Measurements from ENCODE around the gene FKTN.
A peak's percentile ranks its signal among the peaks of the same experiment; 100 is the strongest.
"Not testable (repeated sequence)": the region's sequence is repeated elsewhere in the genome, so short reads cannot be mapped to it uniquely, and the experiment has no call there.

The FKTN gene

DNA sequence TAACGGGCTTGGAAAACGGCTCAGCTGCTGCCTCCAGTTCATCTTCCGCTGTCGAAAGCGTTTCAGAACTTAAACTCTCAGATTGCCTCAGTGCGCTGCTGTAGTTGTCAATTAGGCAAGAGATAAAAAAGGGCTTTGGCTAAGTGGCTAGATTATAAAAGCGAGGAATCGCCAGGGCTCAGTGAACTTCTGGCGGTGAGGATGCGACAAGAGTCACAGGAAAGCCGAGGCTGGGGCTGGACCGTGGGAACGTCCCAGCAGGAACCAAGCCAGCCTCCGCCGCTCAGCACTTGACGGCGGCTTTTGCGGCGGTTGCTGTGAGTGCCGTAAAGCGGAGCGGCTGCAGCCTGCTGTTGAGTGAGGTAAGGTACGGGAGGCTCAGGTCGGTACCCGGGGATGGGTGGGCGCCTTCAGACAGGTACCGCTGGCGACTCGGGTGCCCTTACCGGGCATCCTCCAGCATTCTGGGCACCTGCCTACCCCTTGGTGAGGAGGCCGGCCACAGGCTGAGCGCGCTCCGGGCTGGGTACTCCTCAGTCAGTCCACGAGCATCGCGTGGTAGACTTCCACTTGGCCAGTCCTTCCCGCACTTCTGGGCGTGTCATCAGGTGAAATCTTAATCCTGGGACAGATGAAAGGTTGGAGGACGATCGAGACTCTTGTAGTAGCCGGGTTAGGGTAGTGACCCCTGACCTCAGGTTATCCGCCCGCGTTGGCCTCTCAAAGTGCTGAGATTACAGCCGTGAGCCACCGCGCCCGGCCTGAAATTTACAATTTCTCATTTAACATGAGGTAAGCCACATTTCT, at the start of gene FKTN:
FKTN (plus strand) TSS at position 328 of the 807 bp plus-strand sequence. CDS start 16,902 bp downstream, outside the sequence.
- peak; percentile 79 for DNase-seq (ENCODE audit: low spot score)

DNA sequence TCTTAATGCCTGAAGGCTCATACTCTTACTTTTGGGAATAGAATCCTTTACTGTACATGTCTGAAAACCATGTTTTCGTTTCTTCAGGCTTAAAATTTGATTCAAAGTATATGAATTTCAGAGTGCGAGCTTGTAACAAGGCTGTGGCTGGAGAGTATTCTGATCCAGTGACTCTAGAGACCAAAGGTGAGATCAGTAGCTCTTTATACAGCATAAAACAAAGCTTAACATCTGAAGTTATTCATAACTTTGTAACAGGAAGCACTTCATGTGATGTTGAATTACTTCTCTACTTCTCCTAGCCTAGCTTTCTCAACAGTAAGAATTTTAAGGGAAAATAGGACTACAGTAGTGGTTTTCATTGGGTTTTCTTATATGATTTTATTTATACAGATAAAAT, 49.4 kb upstream of the FKTN start:
- no peak for DNase-seq (ENCODE audit: low spot score)

DNA sequence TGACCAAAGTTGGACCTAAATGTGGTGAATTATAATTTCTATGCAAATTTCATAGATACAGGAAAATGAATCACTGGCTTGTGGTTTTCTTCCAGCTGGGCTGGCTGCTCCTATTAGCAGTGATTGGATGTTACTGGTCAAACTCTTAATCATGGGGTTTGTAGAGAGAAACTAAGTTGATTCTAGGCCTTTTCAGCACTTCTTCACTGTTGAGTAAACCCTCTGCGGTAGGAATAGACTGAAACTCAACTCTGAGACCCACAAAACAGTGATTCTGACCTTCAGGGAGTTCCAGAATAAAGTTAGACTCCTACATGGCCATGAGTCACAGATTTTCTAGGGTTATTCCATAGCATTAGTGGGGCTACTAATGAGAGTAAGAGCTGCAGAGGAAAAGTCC, 47.9 kb upstream of the FKTN start:
- DNase-seq (ENCODE audit: low spot score), result no peak

DNA sequence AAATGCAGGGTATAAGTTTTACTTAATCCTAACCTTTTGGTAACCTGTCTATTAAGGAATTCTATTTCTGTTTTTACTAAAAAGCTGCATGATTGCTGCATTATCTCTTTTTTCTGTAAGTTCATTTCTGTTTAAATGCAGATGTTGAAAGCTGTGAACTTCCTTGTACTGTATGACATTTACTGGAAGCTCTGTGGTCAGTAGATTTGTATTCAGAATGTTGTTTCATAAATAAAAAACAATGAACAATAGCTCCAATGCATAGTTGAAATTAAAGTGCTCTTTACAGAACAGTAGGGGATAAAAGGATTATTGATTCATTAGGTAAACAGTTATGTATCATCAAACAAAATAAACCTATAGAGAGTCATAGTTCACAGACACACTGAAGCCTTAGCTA, 46.5 kb upstream of the FKTN start:
- DNase-seq (ENCODE audit: low spot score), result no peak

DNA sequence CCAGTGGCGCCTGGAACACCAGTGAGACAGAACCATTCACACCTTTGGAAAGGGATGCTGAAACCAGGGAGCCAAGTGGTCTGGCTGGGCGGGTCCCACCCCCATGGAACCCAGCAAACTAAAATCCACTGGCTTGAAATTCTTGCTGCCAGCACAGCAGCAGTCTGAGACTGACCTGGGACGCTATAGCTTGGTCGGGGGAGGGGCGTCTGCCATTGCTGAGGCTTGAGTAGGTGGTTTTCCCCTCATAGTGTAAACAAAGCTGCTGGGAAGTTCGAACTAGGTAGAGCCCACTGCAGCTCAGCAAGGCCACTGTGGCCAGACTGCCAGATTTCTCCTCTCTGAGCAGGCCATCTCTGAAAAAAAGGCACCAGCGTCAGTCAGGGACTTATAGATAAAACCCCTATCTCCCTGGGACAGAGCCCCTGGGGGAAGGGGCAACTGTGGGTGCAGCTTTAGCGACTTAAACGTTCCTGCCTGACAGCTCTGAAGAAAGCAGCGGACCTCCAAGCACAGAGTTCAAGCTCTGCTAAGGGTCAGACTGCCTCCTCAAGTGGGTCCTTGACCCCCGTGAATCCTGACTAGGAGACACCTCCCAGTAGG, 42.0 kb upstream of the FKTN start:
- no peak for DNase-seq (ENCODE audit: low spot score)

DNA sequence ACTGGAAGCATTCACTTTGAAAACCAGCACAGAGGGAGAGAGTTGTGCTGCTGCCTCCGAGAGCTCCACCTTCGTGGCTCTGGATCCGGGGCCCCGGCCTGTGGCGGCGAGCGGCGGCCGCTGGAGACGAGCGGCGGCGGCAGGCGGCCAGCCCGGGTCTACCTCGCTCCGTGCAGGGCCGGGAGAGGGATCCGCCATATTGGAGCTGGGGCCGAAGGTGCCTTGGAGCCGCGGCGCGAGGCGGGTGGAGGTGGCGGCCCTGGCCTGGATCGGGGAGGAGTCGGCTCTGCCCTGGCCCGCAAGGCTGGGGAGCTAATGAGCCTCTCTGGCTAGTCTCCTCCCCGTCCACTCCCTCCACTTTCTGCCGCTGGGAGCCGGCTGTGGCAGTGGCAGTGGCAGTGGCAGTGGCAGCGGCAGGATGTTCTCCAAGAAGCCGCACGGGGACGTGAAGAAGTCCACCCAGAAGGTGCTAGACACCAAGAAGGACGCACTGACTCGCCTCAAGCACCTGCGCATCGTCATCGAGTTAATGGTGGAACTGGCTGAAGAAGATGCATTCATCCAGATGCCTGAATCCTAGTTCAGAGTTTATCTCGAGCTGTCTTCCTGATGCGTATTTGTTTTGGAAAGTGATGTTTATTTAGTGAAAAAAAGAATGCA, 38.1 kb upstream of the FKTN start:
- DNase-seq (ENCODE audit: low spot score), result not testable (repeated sequence)

DNA sequence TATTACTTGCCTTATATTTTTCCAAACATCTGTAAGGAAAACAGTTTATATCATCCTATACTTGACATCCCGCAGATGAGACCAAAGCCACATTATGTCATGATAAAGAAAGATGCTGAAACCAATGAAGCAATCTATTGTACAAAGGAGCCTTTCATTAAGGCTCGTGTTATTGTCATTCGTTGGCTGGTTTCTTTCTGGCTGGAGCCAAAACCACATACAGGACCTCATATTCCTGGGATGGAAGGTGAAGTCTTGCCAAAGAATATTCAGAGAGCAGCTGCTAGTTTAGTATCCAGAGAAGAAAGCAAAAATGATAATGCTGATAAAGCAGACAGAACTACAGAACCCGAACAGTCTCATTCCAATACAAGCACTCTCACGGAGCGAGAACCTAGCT, 36.9 kb upstream of the FKTN start:
- DNase-seq (ENCODE audit: low spot score), result not testable (repeated sequence)

DNA sequence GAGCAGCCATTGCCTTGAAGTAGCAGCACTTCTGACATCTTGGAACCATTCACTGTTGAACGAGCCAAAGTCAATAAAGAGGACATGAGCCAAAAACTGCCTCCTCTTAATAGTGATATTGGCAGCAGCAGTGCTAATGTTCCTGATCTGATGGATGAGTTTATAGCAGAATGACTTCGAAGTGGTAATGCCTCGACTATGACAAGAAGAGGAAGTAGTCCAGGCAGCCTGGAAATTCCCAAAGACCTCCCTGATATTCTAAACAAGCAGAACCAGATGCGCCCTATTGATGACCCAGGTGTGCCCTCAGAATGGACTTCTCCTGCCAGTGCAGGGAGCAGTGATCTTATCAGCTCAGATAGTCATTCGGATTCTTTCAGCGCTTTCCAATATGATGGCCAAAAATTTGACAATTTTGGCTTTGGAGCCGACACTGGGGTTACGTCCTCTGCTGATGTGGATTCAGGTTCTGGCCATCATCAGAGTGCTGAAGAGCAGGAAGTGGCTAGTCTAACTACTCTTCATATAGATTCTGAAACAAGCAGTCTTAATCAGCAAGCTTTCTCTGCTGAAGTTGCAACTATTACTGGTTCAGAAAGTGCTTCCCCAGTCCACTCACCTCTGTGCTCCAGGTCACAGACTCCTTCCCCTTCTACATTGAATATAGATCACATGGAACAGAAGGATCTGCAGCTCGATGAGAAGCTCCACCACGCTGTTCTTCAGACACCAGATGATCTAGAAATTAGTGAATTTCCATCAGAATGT, 35.1 kb upstream of the FKTN start:
- not testable (repeated sequence) for DNase-seq (ENCODE audit: low spot score)

DNA sequence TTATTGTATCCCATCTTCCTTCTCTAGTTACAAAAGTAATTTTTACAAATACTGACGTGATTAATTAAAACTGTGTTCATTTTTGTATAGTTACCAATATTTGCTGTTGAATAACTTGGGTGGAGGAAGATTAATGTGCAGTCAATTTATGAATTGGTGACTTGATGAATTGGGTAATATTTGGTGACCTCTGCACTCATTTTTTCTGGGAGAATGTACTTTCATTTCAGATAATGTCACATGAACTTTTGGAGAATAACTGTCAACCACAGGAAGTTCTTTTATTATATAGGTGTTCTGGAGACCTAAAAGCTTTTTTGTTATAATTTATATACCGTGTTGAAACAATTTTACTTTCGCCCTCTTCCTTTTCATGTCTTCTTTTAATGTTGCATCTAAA, 26.4 kb upstream of the FKTN start:
- no peak for DNase-seq (ENCODE audit: low spot score)

DNA sequence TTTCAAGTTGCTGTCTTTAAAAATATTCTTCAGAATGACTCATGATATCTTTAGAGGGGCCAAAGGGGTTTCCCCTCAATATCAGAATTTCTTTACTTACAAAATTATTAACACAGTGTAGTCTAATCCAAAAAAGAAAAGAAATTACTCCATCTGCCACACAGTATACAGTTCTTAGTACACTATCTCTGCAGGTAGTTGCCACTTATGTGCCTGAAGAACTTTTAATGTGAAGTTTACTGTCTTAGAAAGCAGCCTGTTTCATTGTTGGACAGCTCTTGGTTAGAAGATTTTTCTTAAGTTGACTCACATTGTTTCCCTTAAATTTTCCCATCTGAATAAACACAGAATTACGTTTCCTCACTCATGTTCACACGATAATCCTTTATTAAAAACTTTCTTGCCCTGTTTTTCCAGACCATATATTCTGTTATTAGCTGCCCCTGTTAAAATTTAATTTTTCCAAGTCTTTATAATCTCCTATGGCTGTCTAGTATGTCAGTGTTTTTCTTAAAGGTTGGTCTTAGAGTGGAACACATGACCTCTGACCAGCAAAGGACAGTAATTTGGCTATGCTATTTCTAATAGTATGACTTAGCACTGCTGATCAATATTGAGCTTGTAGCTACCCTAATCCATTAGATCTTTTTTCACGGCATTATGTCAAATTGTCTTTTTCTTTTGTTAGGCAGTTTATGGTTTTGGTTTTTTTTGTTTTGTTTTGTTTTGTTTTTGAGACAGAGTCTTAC, 21.8 kb upstream of the FKTN start:
- DNase-seq (ENCODE audit: low spot score), result no peak

DNA sequence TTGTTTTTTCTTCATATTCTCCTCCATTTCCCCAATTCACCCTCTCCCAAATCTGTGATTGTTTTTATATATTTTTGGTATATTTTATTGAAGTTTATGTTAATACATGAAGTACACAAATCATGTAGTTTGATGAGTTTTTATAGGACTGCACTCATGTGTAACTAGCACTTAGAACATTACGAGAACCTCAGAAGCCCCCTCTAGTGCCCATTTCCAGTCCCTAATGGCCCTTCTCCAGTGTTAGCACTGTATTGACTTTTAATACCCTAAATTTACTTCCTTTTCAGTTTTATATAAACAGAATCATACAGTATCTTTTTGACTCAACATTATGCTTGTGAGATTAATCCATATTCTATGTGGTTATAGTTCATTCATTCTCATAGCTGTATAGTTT, 18.5 kb upstream of the FKTN start:
- DNase-seq (ENCODE audit: low spot score), result no peak

DNA sequence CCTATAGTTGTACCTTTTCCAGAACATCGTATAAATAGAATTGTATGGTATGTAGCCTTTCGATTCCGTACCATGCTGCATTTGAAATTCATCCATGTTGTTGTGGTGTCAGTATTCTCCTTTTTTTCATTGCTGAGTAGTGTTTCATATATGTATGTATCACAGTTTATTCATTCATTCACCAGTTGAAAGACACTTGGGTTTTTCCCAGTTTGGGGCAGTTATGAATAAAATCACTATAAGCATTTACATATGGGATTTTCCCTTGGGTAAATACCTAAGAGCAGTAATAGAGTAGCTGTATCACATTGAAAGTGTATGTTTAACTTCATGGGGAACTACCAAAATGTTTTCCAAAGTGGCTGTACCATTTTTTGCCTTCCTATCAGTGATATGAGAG, 16.1 kb upstream of the FKTN start:
- no peak for DNase-seq (ENCODE audit: low spot score)

DNA sequence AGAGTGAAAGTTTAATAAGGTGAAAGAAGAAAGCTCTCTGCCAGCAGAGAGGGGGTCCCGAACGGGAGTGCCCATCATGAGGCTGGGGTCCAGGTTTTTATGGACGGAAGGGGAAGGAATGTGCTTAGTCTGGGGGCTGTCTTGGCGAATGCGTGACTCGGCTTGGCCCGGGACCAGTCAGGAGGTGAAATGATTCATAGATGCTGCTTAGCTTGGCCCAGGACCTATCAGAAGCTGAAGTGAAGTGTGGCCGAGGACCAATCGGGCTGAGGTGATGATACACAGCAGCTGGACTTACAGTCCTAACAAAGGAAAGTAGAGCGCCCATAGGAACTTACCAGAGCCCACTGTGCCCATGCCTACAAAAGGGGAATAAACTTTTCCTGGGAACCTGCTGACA, 3.9 kb upstream of the FKTN start:
- DNase-seq (ENCODE audit: low spot score), result no peak

DNA sequence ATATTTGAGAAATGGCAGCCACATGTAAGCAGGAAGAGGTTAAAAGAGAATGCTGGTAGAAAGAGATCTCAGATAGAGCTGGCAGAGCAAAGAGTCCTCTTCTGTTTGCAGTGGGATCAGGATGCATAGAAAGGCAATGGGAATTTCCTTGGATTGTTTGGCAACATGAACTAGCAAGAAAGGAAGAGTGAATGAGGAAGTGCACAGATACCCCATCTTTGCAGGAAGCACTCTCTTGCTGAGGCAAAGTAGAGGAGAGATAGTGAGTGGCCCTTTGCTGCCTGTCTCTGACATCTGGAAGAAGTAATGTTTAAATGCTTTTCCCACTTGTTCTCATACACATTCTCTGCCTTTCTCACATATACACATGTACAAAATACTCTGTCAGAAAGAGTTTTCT, 14.5 kb downstream of the FKTN start:
- no peak for DNase-seq (ENCODE audit: low spot score)

DNA sequence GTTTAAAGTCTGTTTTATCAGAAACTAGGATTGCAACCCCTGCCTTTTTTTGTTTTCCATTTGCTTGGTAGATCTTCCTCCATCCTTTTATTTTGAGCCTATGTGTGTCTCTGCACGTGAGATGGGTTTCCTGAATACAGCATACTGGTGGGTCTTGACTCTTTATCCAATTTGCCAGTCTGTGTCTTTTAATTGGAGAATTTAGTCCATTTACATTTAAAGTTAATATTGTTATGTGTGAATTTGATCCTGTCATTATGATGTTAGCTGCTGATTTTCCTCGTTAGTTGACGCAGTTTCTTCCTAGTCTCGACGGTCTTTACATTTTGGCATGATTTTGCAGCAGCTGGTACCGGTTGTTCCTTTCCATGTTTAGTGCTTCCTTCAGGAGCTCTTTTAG, 22.0 kb downstream of the FKTN start:
- DNase-seq (ENCODE audit: low spot score), result not testable (repeated sequence)

DNA sequence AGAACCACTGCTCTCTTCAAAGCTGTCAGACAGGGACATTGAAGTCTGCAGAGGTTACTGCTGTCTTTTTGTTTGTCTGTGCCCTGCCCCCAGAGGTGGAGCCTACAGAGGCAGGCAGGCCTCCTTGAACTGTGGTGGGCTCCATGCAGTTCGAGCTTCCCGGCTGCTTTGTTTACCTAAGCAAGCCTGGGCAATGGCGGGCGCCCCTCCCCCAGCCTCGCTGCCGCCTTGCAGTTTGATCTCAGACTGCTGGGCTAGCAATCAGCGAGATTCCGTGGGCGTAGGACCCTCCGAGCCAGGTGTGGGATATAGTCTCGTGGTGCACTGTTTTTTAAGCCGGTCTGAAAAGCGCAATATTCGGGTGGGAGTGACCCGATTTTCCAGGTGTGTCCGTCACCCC, 23.6 kb downstream of the FKTN start:
- DNase-seq (ENCODE audit: low spot score), result not testable (repeated sequence)

DNA sequence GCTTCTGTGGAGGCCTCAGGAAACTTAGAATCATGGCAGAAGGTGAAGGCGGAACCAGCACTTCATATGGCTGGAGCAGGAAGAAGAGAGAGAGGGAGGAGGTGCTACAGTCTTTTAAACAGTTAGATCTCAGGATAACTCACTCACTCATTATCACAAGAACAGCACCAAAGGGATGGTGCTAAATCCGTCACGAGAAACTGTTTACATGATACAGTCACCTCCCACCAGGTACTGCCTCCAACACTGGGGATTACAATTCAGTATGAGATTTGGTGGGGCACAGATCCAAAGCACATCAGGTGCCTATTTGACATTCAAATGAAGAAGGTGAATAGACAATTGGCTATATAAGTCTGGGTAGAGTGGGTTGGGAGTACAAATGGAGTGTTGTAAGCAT, 35.2 kb downstream of the FKTN start:
- no peak for DNase-seq (ENCODE audit: low spot score)

DNA sequence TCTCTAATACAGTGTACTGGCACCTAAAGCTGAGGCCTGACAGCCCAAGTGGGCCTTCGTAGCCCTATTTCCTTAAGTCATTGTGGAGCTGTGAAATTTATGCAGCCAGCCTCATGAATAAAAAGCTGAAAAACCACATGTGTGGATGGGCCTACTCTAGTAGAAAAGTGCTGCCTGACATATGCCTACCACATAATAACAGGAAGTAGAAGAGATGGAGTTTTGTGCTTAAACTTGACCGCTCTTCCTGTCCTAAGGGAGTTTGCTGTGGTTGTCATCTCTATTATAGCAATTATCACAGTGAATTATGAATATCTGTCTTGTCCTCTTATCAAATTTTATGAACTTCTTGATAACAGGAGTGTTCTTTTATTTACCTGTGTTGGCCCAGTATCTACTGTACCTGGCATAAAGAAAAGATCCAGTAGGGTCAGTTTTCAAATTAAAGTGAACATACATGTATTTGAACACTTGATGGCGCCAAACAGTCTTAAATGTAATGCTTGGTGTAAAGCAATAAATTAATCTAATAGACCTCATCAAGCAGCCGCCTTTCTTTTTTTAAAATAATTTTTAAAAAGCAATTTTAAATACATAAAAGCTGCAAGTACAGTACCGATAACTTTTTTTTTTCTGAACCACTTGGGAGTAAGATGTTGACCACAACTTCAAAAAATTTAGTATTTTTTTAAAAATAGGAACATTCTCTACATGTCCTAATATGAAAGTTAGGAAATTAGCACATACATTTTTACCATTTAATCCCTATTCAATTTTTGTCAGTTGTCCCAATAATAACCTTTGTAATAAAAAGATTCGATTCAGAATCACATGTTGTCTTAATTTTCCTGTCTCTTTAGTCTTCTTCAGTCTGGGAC, 51.0 kb downstream of the FKTN start:
- peak; percentile 24 for DNase-seq (ENCODE audit: low spot score)

DNA sequence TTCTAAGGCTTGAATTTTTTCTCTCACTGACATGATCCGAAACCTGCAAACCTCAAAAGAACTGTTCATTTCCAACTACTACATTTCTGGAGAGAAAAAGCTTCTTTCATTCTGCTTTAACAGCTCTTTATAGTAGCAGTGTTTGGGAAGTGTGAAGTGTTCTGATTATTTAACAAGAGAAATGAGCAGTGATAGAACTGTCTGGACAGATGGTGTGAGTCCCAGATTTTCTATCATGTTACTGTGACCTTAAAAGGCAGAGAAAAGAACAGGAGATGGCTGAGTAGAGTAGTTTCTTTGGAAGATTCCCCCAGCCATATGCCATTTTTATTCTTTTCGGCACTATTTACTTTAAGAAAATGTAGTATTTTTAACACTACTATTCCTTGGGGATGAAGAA, 63.1 kb downstream of the FKTN start:
- DNase-seq (ENCODE audit: low spot score), result no peak

DNA sequence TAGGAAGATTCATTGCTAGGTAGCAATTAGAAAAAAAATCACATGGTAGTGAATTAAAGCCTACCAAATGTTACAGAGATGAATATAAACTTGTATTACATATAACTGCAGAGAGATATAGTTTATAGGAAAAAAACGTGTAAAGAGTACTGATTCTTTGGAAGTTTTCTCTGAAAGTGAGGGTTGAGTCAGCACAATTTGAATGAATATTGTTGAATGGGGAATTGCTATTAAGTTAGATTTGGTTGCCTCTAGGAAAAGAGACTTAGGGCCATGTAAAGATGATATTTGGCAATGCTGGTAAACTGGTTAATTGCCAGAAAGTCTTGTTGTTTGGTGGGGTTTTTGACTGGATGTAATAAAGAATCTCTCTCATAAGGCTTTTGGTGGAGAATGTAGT, 67.2 kb downstream of the FKTN start:
- no peak for DNase-seq (ENCODE audit: low spot score)

DNA sequence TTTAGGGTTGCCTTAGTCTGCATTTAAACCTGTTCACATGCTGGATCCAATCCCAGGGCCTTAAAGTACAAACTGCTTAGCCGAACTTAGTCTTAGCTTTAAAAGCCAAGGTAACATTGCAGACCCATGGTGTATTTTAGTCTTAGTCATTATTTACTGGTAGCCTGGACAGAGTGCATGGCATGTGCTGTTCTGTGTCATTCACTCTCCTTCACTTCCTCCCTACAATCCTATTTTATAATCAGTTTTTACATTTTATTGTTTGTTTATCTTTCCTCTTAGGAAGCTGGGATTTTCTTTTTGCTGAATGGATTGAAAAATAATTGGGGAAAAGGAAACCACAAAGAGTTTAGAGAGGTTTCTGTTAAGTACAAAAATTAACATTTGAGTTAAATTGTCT, 74.9 kb downstream of the FKTN start:
- no peak for DNase-seq (ENCODE audit: low spot score)
